HCT116 (cell line): ENCODE results near the gene TMEM185B.

Source experiments
- CTCF ChIP-seq, 3 experiments: fragments of 200-600 bp in 1 of 3; sonication (generic) in 1 of 3; IDR thresholded peaks in 2 of 3; conservative IDR thresholded peaks in 1 of 3; 2 replicates each; pipeline ENCODE4 v1.5.1; 2012 to 2017; ENCODE audit warnings: low read depth in 2 of 3, low read length in 2 of 3, antibody characterized with exemption in 1 of 3, borderline replicate concordance in 1 of 3, control low read depth in 1 of 3, mild to moderate bottlenecking in 1 of 3, mixed read lengths in 1 of 3, mixed run types in 1 of 3, moderate library complexity in 1 of 3; ENCODE audit not compliant: insufficient read depth in 1 of 3
- ELF1 ChIP-seq: IDR thresholded peaks from 2 replicates; pipeline ENCODE4 v1.6.1; 2012; ENCODE audit warnings: low read depth, borderline replicate concordance
- EZH2 ChIP-seq: fragments of 200-600 bp; sonication (generic); IDR thresholded peaks from 2 replicates; pipeline ENCODE4 v1.6.1; 2017; ENCODE audit warnings: antibody characterized with exemption, mixed run types
- POLR2A ChIP-seq: IDR thresholded peaks from 2 replicates; pipeline ENCODE4 v1.7.0; 2011; ENCODE audit warnings: borderline replicate concordance; ENCODE audit not compliant: insufficient read depth, insufficient read length; ENCODE audit errors: extremely low read depth
- POLR2AphosphoS5 ChIP-seq: IDR thresholded peaks from 2 replicates; pipeline ENCODE4 v1.6.1; 2011; ENCODE audit warnings: mild to moderate bottlenecking, low read depth, low read length, moderate library complexity
- RAD21 ChIP-seq: IDR thresholded peaks from 2 replicates; pipeline ENCODE4 v1.6.1; 2012; ENCODE audit warnings: low read depth, mild to moderate bottlenecking
- TCF7L2 ChIP-seq: IDR thresholded peaks from 2 replicates; pipeline ENCODE4 v1.7.0; 2011; ENCODE audit warnings: borderline replicate concordance, inconsistent platforms; ENCODE audit not compliant: insufficient read depth, insufficient read length; ENCODE audit errors: extremely low read depth
- YY1 ChIP-seq: IDR thresholded peaks from 2 replicates; pipeline ENCODE4 v1.6.1; 2011; ENCODE audit warnings: low read length, low read depth, moderate library complexity, mild to moderate bottlenecking; ENCODE audit not compliant: insufficient replicate concordance; ENCODE audit errors: extremely low read depth
- TF ChIP-seq, protein P1 (sequence below): IDR thresholded peaks from 2 replicates; pipeline ENCODE4 v1.6.1; 2012; ENCODE audit warnings: low read depth

DNA sequence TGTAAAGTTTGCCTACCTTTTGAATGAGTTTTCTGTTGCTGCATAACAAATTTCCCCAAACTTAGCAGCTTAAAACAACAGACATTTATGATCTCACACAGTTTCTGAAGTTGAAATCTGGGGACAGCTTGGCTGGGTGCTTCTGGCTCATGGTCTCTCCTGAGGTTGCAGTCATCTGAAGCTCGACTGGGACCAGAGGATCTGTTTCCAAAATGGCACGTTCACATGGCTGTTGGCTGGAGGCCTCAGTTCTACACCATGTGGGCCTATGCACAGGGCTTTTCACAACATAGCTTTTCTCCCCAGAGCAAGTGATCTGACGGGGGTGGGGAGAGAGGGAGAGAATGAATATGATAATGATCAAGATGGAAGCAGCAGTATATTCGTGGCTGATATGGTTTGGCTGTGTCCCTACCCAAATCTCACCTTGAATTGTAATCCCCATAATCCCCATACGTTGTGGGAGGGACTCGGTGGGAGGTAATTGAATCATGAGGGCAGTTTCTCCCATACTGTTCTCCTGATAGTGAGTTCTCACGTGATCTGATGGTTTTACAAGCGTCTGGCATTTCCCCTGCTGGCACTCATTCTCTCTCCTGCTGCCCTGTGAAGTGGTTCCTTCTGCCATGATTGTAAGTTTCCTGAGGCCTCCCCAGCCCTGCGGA is 32.9 kb upstream of the TMEM185B start:
- TF ChIP-seq CTCF (IDR thresholded peaks at IDR 0.05 in 2 of 3, conservative IDR thresholded peaks at IDR 0.05 in 1 of 3; ENCODE audit: borderline replicate concordance in 1 of 3, insufficient read depth in 1 of 3, low read depth in 2 of 3, low read length in 2 of 3) (no peak), RAD21 (no peak), POLR2AphosphoS5 (no peak), POLR2A (no peak), TCF7L2 (no peak), ELF1 (no peak), YY1 (no peak), EZH2 (no peak)
- TF ChIP-seq, protein P1, sequence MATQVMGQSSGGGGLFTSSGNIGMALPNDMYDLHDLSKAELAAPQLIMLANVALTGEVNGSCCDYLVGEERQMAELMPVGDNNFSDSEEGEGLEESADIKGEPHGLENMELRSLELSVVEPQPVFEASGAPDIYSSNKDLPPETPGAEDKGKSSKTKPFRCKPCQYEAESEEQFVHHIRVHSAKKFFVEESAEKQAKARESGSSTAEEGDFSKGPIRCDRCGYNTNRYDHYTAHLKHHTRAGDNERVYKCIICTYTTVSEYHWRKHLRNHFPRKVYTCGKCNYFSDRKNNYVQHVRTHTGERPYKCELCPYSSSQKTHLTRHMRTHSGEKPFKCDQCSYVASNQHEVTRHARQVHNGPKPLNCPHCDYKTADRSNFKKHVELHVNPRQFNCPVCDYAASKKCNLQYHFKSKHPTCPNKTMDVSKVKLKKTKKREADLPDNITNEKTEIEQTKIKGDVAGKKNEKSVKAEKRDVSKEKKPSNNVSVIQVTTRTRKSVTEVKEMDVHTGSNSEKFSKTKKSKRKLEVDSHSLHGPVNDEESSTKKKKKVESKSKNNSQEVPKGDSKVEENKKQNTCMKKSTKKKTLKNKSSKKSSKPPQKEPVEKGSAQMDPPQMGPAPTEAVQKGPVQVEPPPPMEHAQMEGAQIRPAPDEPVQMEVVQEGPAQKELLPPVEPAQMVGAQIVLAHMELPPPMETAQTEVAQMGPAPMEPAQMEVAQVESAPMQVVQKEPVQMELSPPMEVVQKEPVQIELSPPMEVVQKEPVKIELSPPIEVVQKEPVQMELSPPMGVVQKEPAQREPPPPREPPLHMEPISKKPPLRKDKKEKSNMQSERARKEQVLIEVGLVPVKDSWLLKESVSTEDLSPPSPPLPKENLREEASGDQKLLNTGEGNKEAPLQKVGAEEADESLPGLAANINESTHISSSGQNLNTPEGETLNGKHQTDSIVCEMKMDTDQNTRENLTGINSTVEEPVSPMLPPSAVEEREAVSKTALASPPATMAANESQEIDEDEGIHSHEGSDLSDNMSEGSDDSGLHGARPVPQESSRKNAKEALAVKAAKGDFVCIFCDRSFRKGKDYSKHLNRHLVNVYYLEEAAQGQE = no peak
